NB4 (cell line): ENCODE results near the gene KIRREL3.

Experiments
- DNase-seq: peaks from one replicate; pipeline ENCODE4 v3.0.0; 2010; ENCODE audit warnings: low read depth
- H3K4me3 ChIP-seq: one replicate; pipeline ENCODE4 v1.5.1; 2011; ENCODE audit warnings: mild to moderate bottlenecking, low read depth, low read length, moderate library complexity
- CTCF ChIP-seq: IDR thresholded peaks from one replicate; pipeline ENCODE4 v1.5.1; 2012; ENCODE audit warnings: low read depth, low read length
- MAX ChIP-seq: IDR thresholded peaks from 2 replicates; pipeline ENCODE4 v1.6.1; 2011; ENCODE audit warnings: low read depth, low read length
- MYC ChIP-seq: IDR thresholded peaks from 2 replicates; pipeline ENCODE4 v1.6.1; 2011; ENCODE audit warnings: low read depth, low read length
- POLR2A ChIP-seq: IDR thresholded peaks from 2 replicates; pipeline ENCODE4 v1.6.1; 2011; ENCODE audit warnings: mild to moderate bottlenecking; ENCODE audit not compliant: insufficient read length; ENCODE audit errors: extremely low read depth

The KIRREL3 gene

GRCh38 chr11:127037596-127037995 lies 37.0 kb upstream of the KIRREL3 start:
- TF ChIP-seq CTCF: no peak
- H3K4me3 ChIP-seq: no peak overlapping the region
- DNase-seq: no peak

- no peak overlapping the region for H3K4me3 ChIP-seq
- TF ChIP-seq MAX: no peak
- no peak for DNase-seq
Measured at GRCh38 chr11:127037001-127037400, 36.4 kb upstream of the KIRREL3 start.

GRCh38 chr11:127035824-127036223 lies 35.3 kb upstream of the KIRREL3 start:
- no peak overlapping the region for H3K4me3 ChIP-seq
- TF ChIP-seq CTCF (no peak), MYC (no peak), MAX (no peak), POLR2A (no peak)
- no peak for DNase-seq

- H3K4me3 ChIP-seq: no peak overlapping the region
- no peak for DNase-seq
- TF ChIP-seq MAX (no peak), CTCF (no peak), MYC (no peak), POLR2A (no peak)
Measured at GRCh38 chr11:127034973-127035372, 34.4 kb upstream of the KIRREL3 start.

- no peak overlapping the region for H3K4me3 ChIP-seq
- no peak for DNase-seq
- TF ChIP-seq MYC (no peak), POLR2A (no peak), MAX (no peak), CTCF (no peak)
Measured at GRCh38 chr11:127028648-127029047, 28.1 kb upstream of the KIRREL3 start.

- TF ChIP-seq MYC (no peak), POLR2A (no peak), MAX (no peak), CTCF (no peak)
- H3K4me3 ChIP-seq: no peak overlapping the region
- no peak for DNase-seq
Measured at GRCh38 chr11:127027789-127028188, 27.2 kb upstream of the KIRREL3 start.
